ENCODE measurements around the gene TCERG1L.

TCERG1L gene

GRCh38 chr10:131211146-131211545, 100.4 kb downstream of the TCERG1L start:
- Histone ChIP-seq H3K36me3 (ENCODE audit: control insufficient read depth, insufficient read depth, low read length) (no peaks in the 10 kb centered on the region), H3K27ac (no peak overlapping the region), H2AFZ (peak overlapping the region; percentile 69), H3K9me3 (ENCODE audit: control insufficient read depth, low read length) (no peaks in the 10 kb centered on the region), H3K9ac (no peak overlapping the region), H3K27me3 (ENCODE audit: control insufficient read depth, insufficient read depth, low read length) (no peaks in the 10 kb centered on the region), H3K79me2 (no peaks in the 10 kb centered on the region), H3K4me2 (ENCODE audit: low read length) (no peak overlapping the region), H3K4me3 (ENCODE audit: low read depth, low read length) (no peak overlapping the region), H3K4me1 (peaks cover 7% of the 10 kb centered on the region)
- TF ChIP-seq CTCF (IDR thresholded peaks at IDR 0.05), result no peak

GRCh38 chr10:131210181-131210580, 101.3 kb downstream of the TCERG1L start:
- Histone ChIP-seq H3K27me3 (ENCODE audit: control insufficient read depth, insufficient read depth, low read length) (no peaks in the 10 kb centered on the region), H3K27ac (no peak overlapping the region), H2AFZ (no peak overlapping the region), H3K4me2 (ENCODE audit: low read length) (no peak overlapping the region), H3K4me3 (ENCODE audit: low read depth, low read length) (no peak overlapping the region), H3K36me3 (ENCODE audit: control insufficient read depth, insufficient read depth, low read length) (no peaks in the 10 kb centered on the region), H3K4me1 (peaks cover 7% of the 10 kb centered on the region), H3K79me2 (no peaks in the 10 kb centered on the region), H3K9ac (no peak overlapping the region), H3K9me3 (ENCODE audit: control insufficient read depth, low read length) (no peaks in the 10 kb centered on the region)
- no peak for TF ChIP-seq CTCF (IDR thresholded peaks at IDR 0.05)

GRCh38 chr10:131207584-131208532, 103.7 kb downstream of the TCERG1L start:
- Histone ChIP-seq H3K36me3 (ENCODE audit: control insufficient read depth, insufficient read depth, low read length) (no peaks in the 10 kb centered on the region), H2AFZ (no peak overlapping the region), H3K4me2 (ENCODE audit: low read length) (no peak overlapping the region), H3K27ac (no peak overlapping the region), H3K79me2 (no peaks in the 10 kb centered on the region), H3K4me3 (ENCODE audit: low read depth, low read length) (no peak overlapping the region), H3K9ac (no peak overlapping the region), H3K9me3 (ENCODE audit: control insufficient read depth, low read length) (no peaks in the 10 kb centered on the region), H3K27me3 (ENCODE audit: control insufficient read depth, insufficient read depth, low read length) (no peaks in the 10 kb centered on the region), H3K4me1 (peaks cover 7% of the 10 kb centered on the region)
- no peak for TF ChIP-seq CTCF (IDR thresholded peaks at IDR 0.05)

GRCh38 chr10:131207176-131207575, 104.3 kb downstream of the TCERG1L start:
- Histone ChIP-seq H3K9me3 (ENCODE audit: control insufficient read depth, low read length) (no peaks in the 10 kb centered on the region), H3K9ac (no peak overlapping the region), H2AFZ (no peak overlapping the region), H3K4me1 (peaks cover 7% of the 10 kb centered on the region), H3K36me3 (ENCODE audit: control insufficient read depth, insufficient read depth, low read length) (no peaks in the 10 kb centered on the region), H3K4me3 (ENCODE audit: low read depth, low read length) (no peak overlapping the region), H3K27ac (no peak overlapping the region), H3K4me2 (ENCODE audit: low read length) (no peak overlapping the region), H3K27me3 (ENCODE audit: control insufficient read depth, insufficient read depth, low read length) (no peaks in the 10 kb centered on the region), H3K79me2 (no peaks in the 10 kb centered on the region)
- TF ChIP-seq CTCF (IDR thresholded peaks at IDR 0.05), result no peak
